Measurements from ENCODE around the gene GAGE12J. TPM values are rescaled to one million over a fixed set of nuclear protein-coding genes. Genes with fewer than 3 reads are reported as not detected.

The GAGE12J gene
- total RNA-seq, 1 experiment from 2014 or later = not detected

DNA sequence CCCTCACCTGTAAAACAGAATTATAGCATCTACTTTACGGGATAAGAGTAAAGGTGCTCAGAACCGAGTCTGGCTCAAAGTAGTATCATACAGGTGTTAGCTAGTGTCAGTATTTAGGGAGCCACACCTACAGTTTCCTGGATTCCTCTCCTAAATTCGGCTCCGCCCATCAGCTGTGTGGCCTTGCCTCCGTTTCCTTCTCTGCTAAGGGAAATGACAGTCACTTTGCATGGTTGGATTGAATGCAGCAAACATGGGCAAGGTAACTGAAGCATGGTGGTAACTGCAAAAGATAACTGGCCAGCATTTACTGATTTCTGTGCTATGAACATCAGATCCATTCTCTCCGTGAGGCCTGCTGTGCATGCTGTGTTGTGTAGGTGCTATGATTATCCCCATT lies 49.4 kb upstream of the GAGE12J start:
- peaks cover 18 to 26% of the 10 kb centered on the region in 2 experiments for H3K4me1 Mint-ChIP-seq
- no peak overlapping the region for H3K18ac ChIP-seq (ENCODE audit: insufficient read length, low read depth, low read length)
- H3K36me3 Mint-ChIP-seq (ENCODE audit: insufficient read depth in 1 of 3, low read depth in 3 of 3) = peaks cover 10 to 29% (median 18%) of the 10 kb centered on the region in 3 experiments
- no peak overlapping the region for H2BK120ac ChIP-seq (ENCODE audit: low read depth, low read length, poor library complexity, severe bottlenecking)
- no peak overlapping the region for H3K56ac ChIP-seq (ENCODE audit: insufficient read length, low read depth, low read length)
- H2BK15ac ChIP-seq (ENCODE audit: low read depth, low read length) = no peak overlapping the region
- no peak overlapping the region for H2AFZ ChIP-seq (ENCODE audit: low read length)
- no peak overlapping the region for H3K4ac ChIP-seq (ENCODE audit: low read depth, low read length)
- H4K5ac ChIP-seq (ENCODE audit: insufficient read length, low read depth, low read length) = no peak overlapping the region
- no peak overlapping the region for H3K23ac ChIP-seq (ENCODE audit: insufficient read length, low read depth, low read length)
- no peak overlapping the region for H3K27ac Mint-ChIP-seq
- H4K20me1 ChIP-seq (ENCODE audit: control insufficient read depth, insufficient read depth, insufficient read length) = no peaks in the 10 kb centered on the region
- H3K79me2 ChIP-seq (ENCODE audit: insufficient read depth, low read length) = 0 out of 2 replicates have a peak, but pooled peaks cover 4% of the 10 kb centered on the region
- no peaks in the 10 kb centered on the region for H3K4me1 ChIP-seq (ENCODE audit: insufficient read depth, low read length)
- no CpG with 5 or more reads among the region's 6 CpGs for WGBS (ENCODE audit: extremely low coverage, insufficient read length, low lambda C conversion rate)
- H2BK20ac ChIP-seq (ENCODE audit: low read depth, low read length, poor library complexity, severe bottlenecking) = no peak overlapping the region
- H3K14ac ChIP-seq (ENCODE audit: insufficient read depth, low read length) = no peak overlapping the region
- H2AK5ac ChIP-seq (ENCODE audit: insufficient read length, low read length) = no peak overlapping the region
- no peaks in the 10 kb centered on the region for H3K79me1 ChIP-seq (ENCODE audit: insufficient read depth, low read depth, low read length, poor library complexity, severe bottlenecking)
- peaks cover 2% of the 10 kb centered on the region; the same call in 1 of the 2 replicates for H3K27me3 Mint-ChIP-seq (ENCODE audit: low read depth)
- peaks cover 62 to 73% of the 10 kb centered on the region in 2 experiments for H3K9me3 Mint-ChIP-seq
- DNase-seq = no peak
- H3T11ph ChIP-seq (ENCODE audit: low read length) = no peak overlapping the region
- no peak overlapping the region for H3K27ac ChIP-seq (ENCODE audit: insufficient read length, low read depth, low read length)
- no peak overlapping the region for H4K8ac ChIP-seq (replicated peaks; ENCODE audit: insufficient read length, low read depth, low read length)
- H3K4me2 ChIP-seq (ENCODE audit: insufficient read depth, insufficient read length, low read length) = peak overlapping the region; percentile 16
- no peak overlapping the region for H2BK12ac ChIP-seq (ENCODE audit: insufficient read length, low read depth, low read length)
- H3K23me2 ChIP-seq (ENCODE audit: insufficient read length, low read depth, low read length, poor library complexity, severe bottlenecking) = peaks cover 5% of the 10 kb centered on the region
- peaks cover 46% of the 10 kb centered on the region for H3K9me3 ChIP-seq (ENCODE audit: control insufficient read depth, low read depth, low read length)
- no peak overlapping the region for H2BK5ac ChIP-seq (ENCODE audit: insufficient read length, low read length)
- no peak overlapping the region for H3K9ac ChIP-seq (ENCODE audit: extremely low read depth, insufficient read length, low read length)
- no peak overlapping the region; a peak in 1 of 5 replicates for H3K4me3 Mint-ChIP-seq
- TF ChIP-seq, protein P1, sequence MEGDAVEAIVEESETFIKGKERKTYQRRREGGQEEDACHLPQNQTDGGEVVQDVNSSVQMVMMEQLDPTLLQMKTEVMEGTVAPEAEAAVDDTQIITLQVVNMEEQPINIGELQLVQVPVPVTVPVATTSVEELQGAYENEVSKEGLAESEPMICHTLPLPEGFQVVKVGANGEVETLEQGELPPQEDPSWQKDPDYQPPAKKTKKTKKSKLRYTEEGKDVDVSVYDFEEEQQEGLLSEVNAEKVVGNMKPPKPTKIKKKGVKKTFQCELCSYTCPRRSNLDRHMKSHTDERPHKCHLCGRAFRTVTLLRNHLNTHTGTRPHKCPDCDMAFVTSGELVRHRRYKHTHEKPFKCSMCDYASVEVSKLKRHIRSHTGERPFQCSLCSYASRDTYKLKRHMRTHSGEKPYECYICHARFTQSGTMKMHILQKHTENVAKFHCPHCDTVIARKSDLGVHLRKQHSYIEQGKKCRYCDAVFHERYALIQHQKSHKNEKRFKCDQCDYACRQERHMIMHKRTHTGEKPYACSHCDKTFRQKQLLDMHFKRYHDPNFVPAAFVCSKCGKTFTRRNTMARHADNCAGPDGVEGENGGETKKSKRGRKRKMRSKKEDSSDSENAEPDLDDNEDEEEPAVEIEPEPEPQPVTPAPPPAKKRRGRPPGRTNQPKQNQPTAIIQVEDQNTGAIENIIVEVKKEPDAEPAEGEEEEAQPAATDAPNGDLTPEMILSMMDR (conservative IDR thresholded peaks at IDR 0.05) = no peak
- no peaks in the 10 kb centered on the region for H3K27me3 ChIP-seq (ENCODE audit: insufficient read depth, low read length)
- no peak overlapping the region for H4K91ac ChIP-seq (ENCODE audit: insufficient read length, low read depth, low read length)
